GM13977 (cell line): ENCODE results near the gene ARFIP2.

Experiments used
- DNase-seq: peaks from one replicate; pipeline ENCODE4 v3.0.0; 2012; ENCODE audit warnings: low spot score
- CTCF ChIP-seq: IDR thresholded peaks from 2 replicates; pipeline ENCODE4 v1.5.1; 2012; ENCODE audit warnings: mild to moderate bottlenecking, control low read depth; ENCODE audit not compliant: insufficient read depth; ENCODE audit errors: extremely low read depth, missing control alignments
- in situ Hi-C: fragments of 300-500 bp; cut with MboI; formaldehyde crosslinking; loops from one replicate; pipeline ENCODE4 v1.12.0; 2022; ENCODE audit warnings: low sequenced_read_pairs, low pct_unique_long_range_greater_than_20kb, mixed read lengths, inconsistent platforms; ENCODE audit not compliant: unreplicated experiment

The ARFIP2 gene

GRCh38 chr11:6516865-6517264 is 35.7 kb upstream of the ARFIP2 start:
- TF ChIP-seq CTCF = no peak
- in situ Hi-C loops = no loop called here
- no peak for DNase-seq

GRCh38 chr11:6505577-6506240 is 24.6 kb upstream of the ARFIP2 start:
- DNase-seq = peak; percentile 45
- in situ Hi-C loops = no loop called here
- TF ChIP-seq CTCF = peak; percentile 78

- no peak for TF ChIP-seq CTCF
- in situ Hi-C loops = no loop called here
- DNase-seq = no peak
These were observed 23.0 kb upstream of the ARFIP2 start for GRCh38 chr11:6504166-6504565.

- in situ Hi-C loops = no loop called here
- no peak for DNase-seq
These were observed 21.3 kb upstream of the ARFIP2 start for GRCh38 chr11:6502382-6502781.

GRCh38 chr11:6498544-6498943 is 17.4 kb upstream of the ARFIP2 start:
- TF ChIP-seq CTCF = no peak
- in situ Hi-C loops = no loop called here
- no peak for DNase-seq

More at GRCh38 chr11:6502382-6502781, 21.3 kb upstream of the ARFIP2 start:
- no peak for TF ChIP-seq CTCF

GRCh38 chr11:6498121-6498520 is 17.0 kb upstream of the ARFIP2 start:
- in situ Hi-C loops = no loop called here
- no peak for TF ChIP-seq CTCF
- DNase-seq = no peak
